K562 (cell line): Measurements from ENCODE around the gene ATP6V0D1. TPM values are rescaled to one million over a fixed set of nuclear protein-coding genes. Genes with fewer than 3 reads are reported as not detected.

Experiments used
- HSF4 ChIP-seq: fragments of 250-450 bp; sonication (Bioruptor Pico); IDR thresholded peaks from 2 replicates; pipeline ENCODE4 v2.1.2; 2022; ENCODE audit warnings: mild to moderate bottlenecking, moderate library complexity, borderline replicate concordance
- KAT7 ChIP-seq: sonication (generic); formaldehyde crosslinking; IDR thresholded peaks from 2 replicates; pipeline ENCODE4 v1.8.0; 2022; ENCODE audit warnings: missing genetic modification reagents, mild to moderate bottlenecking, borderline replicate concordance
- LEF1 ChIP-seq: fragments of 450-650 bp; IDR thresholded peaks from 2 replicates; pipeline ENCODE4 v1.6.1; 2016; ENCODE audit warnings: mild to moderate bottlenecking
- PHTF2 ChIP-seq: fragments of 250-450 bp; sonication (Bioruptor Pico); IDR thresholded peaks from 2 replicates; pipeline ENCODE4 v1.5.0; 2021; ENCODE audit warnings: mild to moderate bottlenecking
- RFX1 ChIP-seq: fragments of 450-650 bp; IDR thresholded peaks from 2 replicates; pipeline ENCODE4 v1.6.1; 2016; ENCODE audit warnings: mild to moderate bottlenecking, moderate library complexity
- SIN3A ChIP-seq, 2 experiments: fragments of 150-350 bp in 1 of 2; IDR thresholded peaks; 2 replicates each; pipeline ENCODE4 v1.6.1; 2011 to 2016; ENCODE audit warnings: borderline replicate concordance in 2 of 2, low read depth in 2 of 2, low read length in 2 of 2, mild to moderate bottlenecking in 2 of 2, moderate library complexity in 2 of 2; ENCODE audit not compliant: control insufficient read depth in 1 of 2
- ZNF408 ChIP-seq: fragments of 250-450 bp; sonication (Bioruptor Pico); IDR thresholded peaks from 2 replicates; pipeline ENCODE4 v1.4.0; 2020; ENCODE audit warnings: low read depth, mild to moderate bottlenecking, moderate library complexity
- polyA plus RNA-seq, 8 experiments: library from polyadenylated mRNA; depleted of rRNA in 4 of 8; stranded (reverse) in 5 of 8; unstranded in 3 of 8; fragments of >200 nt; fragmentation: Nextera tagmentation in 2 of 8; fragmentation: Illumina TruSeq in 1 of 8; extraction: Ambion mirVana in 2 of 8; extraction: Trizol in 1 of 8; gene quantifications; 2 replicates each; pipeline versions ENCODE4 v1.2.1 to v1.2.3, GENCODE V29; 2011 to 2014; ENCODE audit warnings: inconsistent platforms in 1 of 8, missing spikeins in 1 of 8
- total RNA-seq, 7 experiments: library from RNA; depleted of rRNA in 6 of 7; stranded (reverse); fragments of >200 nt in 6 of 7; fragmentation: Illumina TruSeq in 2 of 7; extraction: Trizol in 2 of 7; gene quantifications; 2 replicates each; pipeline versions ENCODE4 v1.2.1 to v1.2.3, GENCODE V29; 2011 to 2021; ENCODE audit warnings: low replicate concordance in 1 of 7
- TF ChIP-seq, protein P1 (sequence below): IDR thresholded peaks from 2 replicates; pipeline ENCODE4 v1.6.1; 2011; ENCODE audit warnings: borderline replicate concordance, low read depth, mild to moderate bottlenecking, moderate library complexity, low read length; ENCODE audit not compliant: insufficient read depth, poor library complexity, severe bottlenecking
- TF ChIP-seq, protein P2 (sequence below): sonication (generic); formaldehyde crosslinking; IDR thresholded peaks from 2 replicates; pipeline ENCODE4 v1.8.0; 2023; ENCODE audit warnings: mild to moderate bottlenecking, missing genetic modification reagents

Gene ATP6V0D1
- total and polyA plus RNA-seq, 9 of the 15 experiments (the other 6 are each of a cell fraction or from before 2014, with no cell fraction given) = 23.2 to 69.7 (median 45.6) TPM

DNA sequence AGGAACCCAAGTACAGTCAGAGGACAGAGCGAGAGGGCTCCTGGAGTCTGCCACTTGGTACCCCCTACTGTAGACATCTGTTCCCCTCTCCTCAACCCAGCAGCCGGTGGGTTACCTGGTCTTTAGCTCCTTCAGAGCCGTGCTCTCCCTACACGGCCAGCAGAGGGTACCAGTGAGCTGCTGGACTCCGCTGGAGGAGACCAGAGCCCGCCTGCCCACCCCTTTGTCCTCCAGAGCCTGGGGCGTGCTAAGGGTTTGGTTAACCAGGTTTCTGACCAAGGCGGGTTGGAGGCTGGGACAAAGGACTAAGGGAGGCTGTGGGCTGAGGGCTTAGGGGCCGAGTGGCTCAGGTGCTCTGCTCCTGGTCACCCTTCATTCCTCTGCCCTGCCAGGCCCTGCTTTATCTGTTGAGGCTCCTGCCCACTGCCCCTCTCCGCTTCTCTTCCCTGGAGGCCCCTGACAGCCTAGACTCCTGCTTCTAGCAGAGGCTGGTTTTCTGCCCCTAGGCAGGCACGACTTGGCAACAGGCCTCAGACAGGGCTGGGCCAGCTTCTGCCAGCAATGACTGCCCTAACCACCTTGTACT, 52.7 kb downstream of the ATP6V0D1 start (continued):
- TF ChIP-seq, protein P1, sequence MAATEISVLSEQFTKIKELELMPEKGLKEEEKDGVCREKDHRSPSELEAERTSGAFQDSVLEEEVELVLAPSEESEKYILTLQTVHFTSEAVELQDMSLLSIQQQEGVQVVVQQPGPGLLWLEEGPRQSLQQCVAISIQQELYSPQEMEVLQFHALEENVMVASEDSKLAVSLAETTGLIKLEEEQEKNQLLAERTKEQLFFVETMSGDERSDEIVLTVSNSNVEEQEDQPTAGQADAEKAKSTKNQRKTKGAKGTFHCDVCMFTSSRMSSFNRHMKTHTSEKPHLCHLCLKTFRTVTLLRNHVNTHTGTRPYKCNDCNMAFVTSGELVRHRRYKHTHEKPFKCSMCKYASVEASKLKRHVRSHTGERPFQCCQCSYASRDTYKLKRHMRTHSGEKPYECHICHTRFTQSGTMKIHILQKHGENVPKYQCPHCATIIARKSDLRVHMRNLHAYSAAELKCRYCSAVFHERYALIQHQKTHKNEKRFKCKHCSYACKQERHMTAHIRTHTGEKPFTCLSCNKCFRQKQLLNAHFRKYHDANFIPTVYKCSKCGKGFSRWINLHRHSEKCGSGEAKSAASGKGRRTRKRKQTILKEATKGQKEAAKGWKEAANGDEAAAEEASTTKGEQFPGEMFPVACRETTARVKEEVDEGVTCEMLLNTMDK = no peak
- TF ChIP-seq RFX1 (no peak), PHTF2 (no peak), HSF4 (CRISPR knock-in tag) (no peak), LEF1 (no peak), SIN3A (IDR thresholded peaks at IDR 0.05; ENCODE audit: borderline replicate concordance in 2 of 2, control insufficient read depth in 1 of 2, low read depth in 2 of 2, low read length in 2 of 2) (no peak), ZNF408 (CRISPR knock-in tag) (no peak), KAT7 (CRISPR knock-in tag) (no peak)
- TF ChIP-seq, protein P2, sequence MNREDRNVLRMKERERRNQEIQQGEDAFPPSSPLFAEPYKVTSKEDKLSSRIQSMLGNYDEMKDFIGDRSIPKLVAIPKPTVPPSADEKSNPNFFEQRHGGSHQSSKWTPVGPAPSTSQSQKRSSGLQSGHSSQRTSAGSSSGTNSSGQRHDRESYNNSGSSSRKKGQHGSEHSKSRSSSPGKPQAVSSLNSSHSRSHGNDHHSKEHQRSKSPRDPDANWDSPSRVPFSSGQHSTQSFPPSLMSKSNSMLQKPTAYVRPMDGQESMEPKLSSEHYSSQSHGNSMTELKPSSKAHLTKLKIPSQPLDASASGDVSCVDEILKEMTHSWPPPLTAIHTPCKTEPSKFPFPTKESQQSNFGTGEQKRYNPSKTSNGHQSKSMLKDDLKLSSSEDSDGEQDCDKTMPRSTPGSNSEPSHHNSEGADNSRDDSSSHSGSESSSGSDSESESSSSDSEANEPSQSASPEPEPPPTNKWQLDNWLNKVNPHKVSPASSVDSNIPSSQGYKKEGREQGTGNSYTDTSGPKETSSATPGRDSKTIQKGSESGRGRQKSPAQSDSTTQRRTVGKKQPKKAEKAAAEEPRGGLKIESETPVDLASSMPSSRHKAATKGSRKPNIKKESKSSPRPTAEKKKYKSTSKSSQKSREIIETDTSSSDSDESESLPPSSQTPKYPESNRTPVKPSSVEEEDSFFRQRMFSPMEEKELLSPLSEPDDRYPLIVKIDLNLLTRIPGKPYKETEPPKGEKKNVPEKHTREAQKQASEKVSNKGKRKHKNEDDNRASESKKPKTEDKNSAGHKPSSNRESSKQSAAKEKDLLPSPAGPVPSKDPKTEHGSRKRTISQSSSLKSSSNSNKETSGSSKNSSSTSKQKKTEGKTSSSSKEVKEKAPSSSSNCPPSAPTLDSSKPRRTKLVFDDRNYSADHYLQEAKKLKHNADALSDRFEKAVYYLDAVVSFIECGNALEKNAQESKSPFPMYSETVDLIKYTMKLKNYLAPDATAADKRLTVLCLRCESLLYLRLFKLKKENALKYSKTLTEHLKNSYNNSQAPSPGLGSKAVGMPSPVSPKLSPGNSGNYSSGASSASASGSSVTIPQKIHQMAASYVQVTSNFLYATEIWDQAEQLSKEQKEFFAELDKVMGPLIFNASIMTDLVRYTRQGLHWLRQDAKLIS (CRISPR knock-in tag) = no peak
